HEK293 (cell line): ENCODE data around the gene FOXA2.

Experiments used
- CTCF ChIA-PET: fragments of 350-600 bp; formaldehyde crosslinking; extraction: SDS; loops from one replicate; lab custom pipeline; 2021; ENCODE audit warnings: antibody characterized with exemption; lab: Yijun Ruan, JAX
- POLR2A ChIA-PET: fragments of 300-600 bp; formaldehyde crosslinking; extraction: SDS; loops from one replicate; lab custom pipeline; 2020; ENCODE audit warnings: antibody characterized with exemption, inconsistent platforms; lab: Yijun Ruan, JAX
- H3K27ac ChIP-seq: fragments of 200-500 bp; sonication (Bioruptor generic); 2 replicates; pipeline ENCODE4 v1.5.1; 2014; ENCODE audit warnings: low read depth, low read length, control low read depth, inconsistent platforms; ENCODE audit errors: extremely low read depth
- H3K36me3 ChIP-seq, 2 experiments: fragments of 200-500 bp in 1 of 2; sonication (Bioruptor generic) in 1 of 2; 1 replicate in 1 of 2; 2 replicates in 1 of 2; pipeline ENCODE4 v1.5.1; 2014 to 2017; ENCODE audit warnings: inconsistent platforms in 2 of 2, low read length in 2 of 2; ENCODE audit not compliant: control insufficient read depth in 2 of 2, insufficient read depth in 1 of 2
- H3K4me1 ChIP-seq: fragments of 200-500 bp; sonication (Bioruptor generic); 2 replicates; pipeline ENCODE4 v1.5.1; 2014; ENCODE audit warnings: mild to moderate bottlenecking, low read length, inconsistent platforms; ENCODE audit not compliant: control insufficient read depth, insufficient read depth
- H3K4me3 ChIP-seq: 2 replicates; pipeline ENCODE4 v1.5.1; 2011; ENCODE audit warnings: low read depth, mild to moderate bottlenecking, control low read depth, low read length, moderate library complexity
- H3K9me3 ChIP-seq: fragments of 200-500 bp; sonication (Bioruptor generic); 2 replicates; pipeline ENCODE4 v1.5.1; 2014; ENCODE audit warnings: low read depth, low read length, inconsistent platforms; ENCODE audit not compliant: control insufficient read depth, insufficient read depth
- EGR2 ChIP-seq: fragments of 450-650 bp; formaldehyde crosslinking; IDR thresholded peaks from 2 replicates; pipeline ENCODE4 v1.5.1; 2016; ENCODE audit warnings: low read depth, missing biosample characterization, missing genetic modification characterization
- HIC1 ChIP-seq: fragments of 450-650 bp; formaldehyde crosslinking; IDR thresholded peaks from 2 replicates; pipeline ENCODE4 v1.5.1; 2016; ENCODE audit warnings: missing biosample characterization, missing genetic modification characterization
- KLF1 ChIP-seq: fragments of 450-650 bp; formaldehyde crosslinking; IDR thresholded peaks from 2 replicates; pipeline ENCODE4 v1.5.1; 2016; ENCODE audit warnings: missing biosample characterization, missing genetic modification characterization
- KLF17 ChIP-seq: fragments of 450-650 bp; formaldehyde crosslinking; IDR thresholded peaks from 2 replicates; pipeline ENCODE4 v1.5.1; 2016; ENCODE audit warnings: missing biosample characterization, missing genetic modification characterization
- SALL2 ChIP-seq: fragments of 450-650 bp; formaldehyde crosslinking; IDR thresholded peaks from 2 replicates; pipeline ENCODE4 v1.5.0; 2017; ENCODE audit warnings: missing biosample characterization, mild to moderate bottlenecking, missing genetic modification characterization, borderline replicate concordance
- SP2 ChIP-seq: fragments of 450-650 bp; formaldehyde crosslinking; IDR thresholded peaks from 2 replicates; pipeline ENCODE4 v1.5.1; 2016; ENCODE audit warnings: missing biosample characterization, missing genetic modification characterization
- SP3 ChIP-seq: fragments of 450-650 bp; formaldehyde crosslinking; IDR thresholded peaks from 2 replicates; pipeline ENCODE4 v1.5.1; 2016; ENCODE audit warnings: missing biosample characterization, missing genetic modification characterization
- TSHZ1 ChIP-seq: fragments of 450-650 bp; formaldehyde crosslinking; IDR thresholded peaks from 2 replicates; pipeline ENCODE4 v1.5.1; 2016; ENCODE audit warnings: missing biosample characterization, missing genetic modification characterization, borderline replicate concordance
- ZBTB20 ChIP-seq: fragments of 450-650 bp; formaldehyde crosslinking; IDR thresholded peaks from 2 replicates; pipeline ENCODE4 v1.5.1; 2016; ENCODE audit warnings: missing biosample characterization, missing genetic modification characterization
- ZBTB26 ChIP-seq: fragments of 450-650 bp; formaldehyde crosslinking; optimal IDR thresholded peaks from 2 replicates; pipeline ENCODE3; 2016; ENCODE audit warnings: missing biosample characterization, mild to moderate bottlenecking, missing genetic modification characterization
- ZBTB49 ChIP-seq: fragments of 450-650 bp; formaldehyde crosslinking; IDR thresholded peaks from 2 replicates; pipeline ENCODE4 v1.5.1; 2016; ENCODE audit warnings: missing biosample characterization, missing genetic modification characterization, low read depth
- ZBTB8A ChIP-seq: fragments of 450-650 bp; formaldehyde crosslinking; IDR thresholded peaks from 2 replicates; pipeline ENCODE4 v1.5.1; 2016; ENCODE audit warnings: missing biosample characterization, missing genetic modification characterization
- ZFHX2 ChIP-seq: fragments of 450-650 bp; formaldehyde crosslinking; conservative IDR thresholded peaks from 2 replicates; pipeline ENCODE4 v1.5.1; 2016; ENCODE audit warnings: missing biosample characterization, missing genetic modification characterization
- ZNF19 ChIP-seq: fragments of 450-650 bp; formaldehyde crosslinking; IDR thresholded peaks from 2 replicates; pipeline ENCODE4; 2016; ENCODE audit warnings: missing biosample characterization, missing genetic modification characterization, low read depth
- ZNF341 ChIP-seq: fragments of 450-650 bp; formaldehyde crosslinking; IDR thresholded peaks from 2 replicates; pipeline ENCODE4; 2016; ENCODE audit warnings: low read depth, missing biosample characterization, missing genetic modification characterization
- ZNF394 ChIP-seq: fragments of 450-650 bp; formaldehyde crosslinking; IDR thresholded peaks from 2 replicates; pipeline ENCODE4 v1.5.1; 2016; ENCODE audit warnings: missing biosample characterization, missing genetic modification characterization, mild to moderate bottlenecking, moderate library complexity, borderline replicate concordance
- ZNF600 ChIP-seq: fragments of 450-650 bp; formaldehyde crosslinking; IDR thresholded peaks from 2 replicates; pipeline ENCODE4 v1.5.1; 2016; ENCODE audit warnings: missing biosample characterization, missing genetic modification characterization
- ZNF654 ChIP-seq: fragments of 450-650 bp; formaldehyde crosslinking; IDR thresholded peaks from 2 replicates; pipeline ENCODE4 v1.5.1; 2016; ENCODE audit warnings: low read depth, missing biosample characterization, missing genetic modification characterization
- ZNF664 ChIP-seq: fragments of 450-650 bp; formaldehyde crosslinking; IDR thresholded peaks from 2 replicates; pipeline ENCODE4 v1.5.1; 2016; ENCODE audit warnings: missing biosample characterization, missing genetic modification characterization
- ZNF830 ChIP-seq: fragments of 450-650 bp; IDR thresholded peaks from 2 replicates; pipeline ENCODE4 v1.5.0; 2018; ENCODE audit warnings: missing biosample characterization, missing genetic modification characterization, low read depth, mild to moderate bottlenecking, moderate library complexity

FOXA2 gene

GRCh38 chr20:22584922-22585785, 782 bp upstream of the FOXA2 start (continued):
- peak; percentile 83 for TF ChIP-seq ZNF341 (tag by site-specific recombination)
- TF ChIP-seq ZBTB20 (tag by site-specific recombination): peak; percentile 20; the same call in 1 of the 2 replicates
- peak; percentile 72 for TF ChIP-seq SP2 (tag by site-specific recombination)
- peak; percentile 99 for TF ChIP-seq ZBTB8A (tag by site-specific recombination)
- TF ChIP-seq KLF1 (tag by site-specific recombination): peak; percentile 34; the same call in 1 of the 2 replicates
- TF ChIP-seq ZNF654 (tag by site-specific recombination): no peak
- TF ChIP-seq TSHZ1 (tag by site-specific recombination): no peak
- peak; percentile 44 for TF ChIP-seq ZBTB26 (tag by site-specific recombination)

- peak overlapping the region; percentile 31; the same call in 1 of the 2 replicates for H3K27ac ChIP-seq
- peaks cover 0 to 3% of the 10 kb centered on the region in 2 experiments; a peak in 1 of 3 replicates for H3K36me3 ChIP-seq
- H3K4me3 ChIP-seq: peak overlapping the region; percentile 50
- ChIA-PET POLR2A (no interaction called here), CTCF (interaction anchor here (0.6 to 3.9 kb wide), 5 partner anchors 13 to 754 kb away, joined by 3 to 38 read pairs (median 3); no protein-coding TSS in a partner anchor)
- 0 out of 2 replicates have a peak, but pooled peaks cover 2% of the 10 kb centered on the region for H3K4me1 ChIP-seq
- no peaks in the 10 kb centered on the region for H3K9me3 ChIP-seq
- TF ChIP-seq SP3 (tag by site-specific recombination) (peak; percentile 50; the same call in 1 of the 2 replicates), ZNF830 (tag by site-specific recombination) (no peak), ZNF600 (tag by site-specific recombination) (0 out of 2 replicates have a peak, but pooled peaks have one; percentile 36), HIC1 (tag by site-specific recombination) (0 out of 2 replicates have a peak, but pooled peaks have one; percentile 11), ZFHX2 (tag by site-specific recombination) (peak; percentile 86), ZNF19 (no peak), ZNF664 (tag by site-specific recombination) (no peak), ZBTB49 (tag by site-specific recombination) (no peak), ZNF394 (tag by site-specific recombination) (no peak), KLF17 (tag by site-specific recombination) (peak; percentile 18; the same call in 1 of the 2 replicates), EGR2 (peak; percentile 44), SALL2 (tag by site-specific recombination) (no peak), SP2 (tag by site-specific recombination) (peak; percentile 58)
Measured at GRCh38 chr20:22583773-22584521, 425 bp downstream of the FOXA2 start.
